Endothelial cell (in vitro differentiated cells): ENCODE measurements around the gene MAT2A. TPM values are rescaled to one million over a fixed set of nuclear protein-coding genes. Genes with fewer than 3 reads are reported as not detected.

Experiments used
- DNase-seq: peaks from one replicate; pipeline ENCODE4 v3.0.0; 2021; ENCODE audit warnings: low spot score
- H3K27ac Mint-ChIP-seq: one replicate; pipeline ENCODE4 v1.8.0; 2021; ENCODE audit warnings: mixed read lengths, inconsistent platforms; ENCODE audit not compliant: unreplicated experiment
- H3K27me3 Mint-ChIP-seq: one replicate; pipeline ENCODE4 v1.8.0; 2021; ENCODE audit warnings: mild to moderate bottlenecking, moderate library complexity, mixed read lengths, inconsistent platforms; ENCODE audit not compliant: unreplicated experiment
- H3K36me3 Mint-ChIP-seq: one replicate; pipeline ENCODE4 v1.8.0; 2021; ENCODE audit warnings: mild to moderate bottlenecking, low read depth, mixed read lengths, inconsistent platforms; ENCODE audit not compliant: unreplicated experiment
- H3K4me1 Mint-ChIP-seq: one replicate; pipeline ENCODE4 v1.8.0; 2021; ENCODE audit warnings: mild to moderate bottlenecking, mixed read lengths, inconsistent platforms; ENCODE audit not compliant: unreplicated experiment
- H3K4me3 Mint-ChIP-seq: one replicate; pipeline ENCODE4 v1.8.0; 2021; ENCODE audit warnings: mild to moderate bottlenecking, mixed read lengths, inconsistent platforms; ENCODE audit not compliant: unreplicated experiment
- H3K9me3 Mint-ChIP-seq: one replicate; pipeline ENCODE4 v1.8.0; 2021; ENCODE audit warnings: mixed read lengths, inconsistent platforms; ENCODE audit not compliant: unreplicated experiment
- CTCF ChIP-seq: fragments of 200-600 bp; sonication (generic); IDR thresholded peaks from one replicate; pipeline ENCODE4 v1.5.0; 2021; ENCODE audit warnings: antibody characterized with exemption; ENCODE audit not compliant: unreplicated experiment
- total RNA-seq: library from RNA; stranded (reverse); fragmentation: NEBNext Ultra II Directional; extraction: Animal tissue kit (Norgen Biotek cat#: 25700); gene quantifications from one replicate; pipeline ENCODE4 v1.2.1, GENCODE V29; 2021; ENCODE audit not compliant: unreplicated experiment

The MAT2A gene
- total RNA-seq, 1 donor from 2014 or later, result 151 TPM

- no peaks in the 10 kb centered on the region for H3K9me3 Mint-ChIP-seq
- DNase-seq, result no peak
- H3K36me3 Mint-ChIP-seq, result peaks cover 27% of the 10 kb centered on the region
- peaks cover 15% of the 10 kb centered on the region for H3K27me3 Mint-ChIP-seq
- peaks cover 81% of the 10 kb centered on the region for H3K4me1 Mint-ChIP-seq
- H3K4me3 Mint-ChIP-seq, result peak overlapping the region; percentile 57
- H3K27ac Mint-ChIP-seq, result peak overlapping the region; percentile 89
- TF ChIP-seq CTCF, result no peak
Observed at GRCh38 chr2:85588236-85588635, 49.3 kb downstream of the MAT2A start.

GRCh38 chr2:85588645-85589044 is 49.7 kb downstream of the MAT2A start:
- Mint-ChIP-seq H3K27ac (peak overlapping the region; percentile 80), H3K4me1 (peaks cover 79% of the 10 kb centered on the region), H3K36me3 (peaks cover 29% of the 10 kb centered on the region)

GRCh38 chr2:85589181-85589580 is 50.2 kb downstream of the MAT2A start:
- Mint-ChIP-seq H3K9me3 (no peaks in the 10 kb centered on the region), H3K4me1 (peaks cover 79% of the 10 kb centered on the region), H3K27ac (peak overlapping the region; percentile 80), H3K36me3 (peaks cover 33% of the 10 kb centered on the region), H3K4me3 (no peak overlapping the region), H3K27me3 (peaks cover 13% of the 10 kb centered on the region)
- no peak for DNase-seq
- no peak for TF ChIP-seq CTCF

More at GRCh38 chr2:85588645-85589044, 49.7 kb downstream of the MAT2A start:
- TF ChIP-seq CTCF, result no peak
- Mint-ChIP-seq H3K4me3 (peak overlapping the region; percentile 57), H3K9me3 (no peaks in the 10 kb centered on the region), H3K27me3 (peaks cover 14% of the 10 kb centered on the region)
- no peak for DNase-seq

GRCh38 chr2:85589982-85590791 is 51.2 kb downstream of the MAT2A start:
- Mint-ChIP-seq H3K9me3 (no peaks in the 10 kb centered on the region), H3K27me3 (peaks cover 20% of the 10 kb centered on the region), H3K36me3 (peaks cover 39% of the 10 kb centered on the region), H3K4me1 (peaks cover 84% of the 10 kb centered on the region), H3K27ac (peak overlapping the region; percentile 100), H3K4me3 (peak overlapping the region; percentile 89)
- peak; percentile 35 for DNase-seq
- no peak for TF ChIP-seq CTCF

GRCh38 chr2:85590950-85591349 is 52.0 kb downstream of the MAT2A start:
- no peak for DNase-seq
- Mint-ChIP-seq H3K9me3 (no peaks in the 10 kb centered on the region), H3K36me3 (peaks cover 42% of the 10 kb centered on the region), H3K4me3 (peak overlapping the region; percentile 56), H3K27ac (peak overlapping the region; percentile 100), H3K4me1 (peaks cover 84% of the 10 kb centered on the region), H3K27me3 (peaks cover 23% of the 10 kb centered on the region)
- no peak for TF ChIP-seq CTCF
